ENCODE results near the gene TP53TG5.
A peak's percentile ranks its signal among the peaks of the same experiment; 100 is the strongest.

Gene TP53TG5

DNA sequence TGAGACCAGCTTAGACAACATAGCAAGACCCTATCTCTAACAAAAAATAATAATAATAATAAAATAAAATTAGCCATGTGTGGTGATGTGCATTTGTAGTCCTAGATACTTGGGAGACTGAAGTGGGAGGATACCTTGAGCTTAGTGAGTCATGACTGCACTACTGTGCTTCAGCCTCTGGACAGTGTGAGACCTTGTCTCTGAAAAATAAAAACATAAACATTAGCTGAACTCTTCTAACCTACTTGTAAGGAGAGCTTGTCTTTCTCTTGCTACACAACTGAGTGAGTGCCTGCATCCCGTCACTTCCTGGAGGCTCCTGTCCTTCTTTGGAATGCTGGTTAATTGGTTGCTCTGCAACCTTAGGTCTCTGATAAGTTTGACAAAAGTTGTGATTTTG, 24.8 kb upstream of the TP53TG5 start (continued):
- TF ChIP-seq, protein P1, sequence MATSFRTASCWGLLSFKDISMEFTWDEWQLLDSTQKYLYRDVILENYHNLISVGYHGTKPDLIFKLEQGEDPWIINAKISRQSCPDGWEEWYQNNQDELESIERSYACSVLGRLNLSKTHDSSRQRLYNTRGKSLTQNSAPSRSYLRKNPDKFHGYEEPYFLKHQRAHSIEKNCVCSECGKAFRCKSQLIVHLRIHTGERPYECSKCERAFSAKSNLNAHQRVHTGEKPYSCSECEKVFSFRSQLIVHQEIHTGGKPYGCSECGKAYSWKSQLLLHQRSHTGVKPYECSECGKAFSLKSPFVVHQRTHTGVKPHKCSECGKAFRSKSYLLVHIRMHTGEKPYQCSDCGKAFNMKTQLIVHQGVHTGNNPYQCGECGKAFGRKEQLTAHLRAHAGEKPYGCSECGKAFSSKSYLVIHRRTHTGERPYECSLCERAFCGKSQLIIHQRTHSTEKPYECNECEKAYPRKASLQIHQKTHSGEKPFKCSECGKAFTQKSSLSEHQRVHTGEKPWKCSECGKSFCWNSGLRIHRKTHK (tag by site-specific recombination; IDR thresholded peaks at IDR 0.05): no peak
- TF ChIP-seq SCRT1 (tag by site-specific recombination; IDR thresholded peaks at IDR 0.05; ENCODE audit: borderline replicate concordance) (no peak), ZFP37 (tag by site-specific recombination; IDR thresholded peaks at IDR 0.05) (no peak), ZNF624 (tag by site-specific recombination; IDR thresholded peaks at IDR 0.05) (no peak), ZNF837 (tag by site-specific recombination; IDR thresholded peaks at IDR 0.05) (no peak), ZNF747 (tag by site-specific recombination; IDR thresholded peaks at IDR 0.05) (no peak), KLF9 (tag by site-specific recombination; IDR thresholded peaks at IDR 0.05; ENCODE audit: low read depth) (no peak), ZNF654 (tag by site-specific recombination; IDR thresholded peaks at IDR 0.05; ENCODE audit: low read depth) (no peak)
- TF ChIP-seq, protein P2, sequence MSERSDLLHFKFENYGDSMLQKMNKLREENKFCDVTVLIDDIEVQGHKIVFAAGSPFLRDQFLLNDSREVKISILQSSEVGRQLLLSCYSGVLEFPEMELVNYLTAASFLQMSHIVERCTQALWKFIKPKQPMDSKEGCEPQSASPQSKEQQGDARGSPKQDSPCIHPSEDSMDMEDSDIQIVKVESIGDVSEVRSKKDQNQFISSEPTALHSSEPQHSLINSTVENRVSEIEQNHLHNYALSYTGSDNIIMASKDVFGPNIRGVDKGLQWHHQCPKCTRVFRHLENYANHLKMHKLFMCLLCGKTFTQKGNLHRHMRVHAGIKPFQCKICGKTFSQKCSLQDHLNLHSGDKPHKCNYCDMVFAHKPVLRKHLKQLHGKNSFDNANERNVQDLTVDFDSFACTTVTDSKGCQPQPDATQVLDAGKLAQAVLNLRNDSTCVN (tag by site-specific recombination; optimal IDR thresholded peaks at IDR 0.05): no peak

DNA sequence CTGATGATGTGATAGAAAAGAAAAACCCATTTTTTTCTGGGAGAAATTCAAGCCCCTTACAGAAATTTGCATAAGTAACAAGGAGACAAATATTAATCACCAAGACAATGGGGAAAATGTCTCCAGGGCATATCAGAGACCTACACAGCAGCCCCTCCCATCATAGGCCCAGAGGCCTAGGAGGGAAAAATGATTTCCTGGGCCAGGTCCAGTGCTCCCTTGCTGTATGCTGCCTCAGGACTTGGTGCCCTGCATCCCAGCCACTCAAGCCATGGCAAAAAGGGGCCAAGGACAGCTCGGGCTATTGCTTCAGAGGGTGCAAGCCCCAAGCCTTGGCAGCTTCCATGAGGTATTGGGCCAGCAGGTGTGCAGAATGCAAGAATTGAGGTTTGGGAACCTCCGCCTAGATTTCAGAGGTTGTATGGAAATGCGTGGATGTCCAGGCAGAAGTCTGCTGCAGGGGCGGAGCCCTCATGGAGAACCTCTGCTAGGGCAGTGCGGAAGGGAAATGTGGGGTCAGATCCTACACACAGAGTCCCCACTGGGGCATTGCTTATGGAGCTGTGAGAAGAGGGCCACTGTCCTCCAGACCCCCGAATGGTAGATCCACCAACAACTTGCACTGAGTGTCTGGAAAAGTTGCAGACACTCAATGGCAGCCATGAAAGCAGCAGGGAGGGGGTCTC, 22.4 kb upstream of the TP53TG5 start:
- H3K4me3 ChIP-seq (ENCODE audit: low read depth, low read length): no peak overlapping the region
- no peak overlapping the region for H3K27ac ChIP-seq (ENCODE audit: extremely low read depth, low read depth, low read length)
- H3K9me3 ChIP-seq (ENCODE audit: control insufficient read depth, insufficient read depth, low read depth, low read length): no peaks in the 10 kb centered on the region
- H3K4me1 ChIP-seq (ENCODE audit: control insufficient read depth, insufficient read depth, low read length): no peaks in the 10 kb centered on the region
- no peaks in the 10 kb centered on the region for H3K36me3 ChIP-seq (ENCODE audit: control insufficient read depth in 2 of 2, insufficient read depth in 1 of 2, low read length in 2 of 2)
- POLR2A ChIA-PET: no interaction called here
- CTCF ChIA-PET: no interaction called here
- TF ChIP-seq ZNF302 (tag by site-specific recombination; IDR thresholded peaks at IDR 0.05; ENCODE audit: low read depth) (no peak), SETDB1 (IDR thresholded peaks at IDR 0.05; ENCODE audit: insufficient read length, low read length) (peak; percentile 88), ZNF510 (tag by site-specific recombination; IDR thresholded peaks at IDR 0.05; ENCODE audit: insufficient replicate concordance) (peak; percentile 15), ZNF558 (tag by site-specific recombination; IDR thresholded peaks at IDR 0.05) (0 out of 2 replicates have a peak, but pooled peaks have one; percentile 49), ZNF626 (tag by site-specific recombination; IDR thresholded peaks at IDR 0.05) (peak; percentile 88; the same call in 1 of the 2 replicates), ZNF248 (tag by site-specific recombination; IDR thresholded peaks at IDR 0.05) (no peak), ZNF529 (tag by site-specific recombination; IDR thresholded peaks at IDR 0.05; ENCODE audit: insufficient replicate concordance) (peak; percentile 68), ZNF16 (tag by site-specific recombination; IDR thresholded peaks at IDR 0.05; ENCODE audit: low read depth) (no peak)
- TF ChIP-seq, protein P3, sequence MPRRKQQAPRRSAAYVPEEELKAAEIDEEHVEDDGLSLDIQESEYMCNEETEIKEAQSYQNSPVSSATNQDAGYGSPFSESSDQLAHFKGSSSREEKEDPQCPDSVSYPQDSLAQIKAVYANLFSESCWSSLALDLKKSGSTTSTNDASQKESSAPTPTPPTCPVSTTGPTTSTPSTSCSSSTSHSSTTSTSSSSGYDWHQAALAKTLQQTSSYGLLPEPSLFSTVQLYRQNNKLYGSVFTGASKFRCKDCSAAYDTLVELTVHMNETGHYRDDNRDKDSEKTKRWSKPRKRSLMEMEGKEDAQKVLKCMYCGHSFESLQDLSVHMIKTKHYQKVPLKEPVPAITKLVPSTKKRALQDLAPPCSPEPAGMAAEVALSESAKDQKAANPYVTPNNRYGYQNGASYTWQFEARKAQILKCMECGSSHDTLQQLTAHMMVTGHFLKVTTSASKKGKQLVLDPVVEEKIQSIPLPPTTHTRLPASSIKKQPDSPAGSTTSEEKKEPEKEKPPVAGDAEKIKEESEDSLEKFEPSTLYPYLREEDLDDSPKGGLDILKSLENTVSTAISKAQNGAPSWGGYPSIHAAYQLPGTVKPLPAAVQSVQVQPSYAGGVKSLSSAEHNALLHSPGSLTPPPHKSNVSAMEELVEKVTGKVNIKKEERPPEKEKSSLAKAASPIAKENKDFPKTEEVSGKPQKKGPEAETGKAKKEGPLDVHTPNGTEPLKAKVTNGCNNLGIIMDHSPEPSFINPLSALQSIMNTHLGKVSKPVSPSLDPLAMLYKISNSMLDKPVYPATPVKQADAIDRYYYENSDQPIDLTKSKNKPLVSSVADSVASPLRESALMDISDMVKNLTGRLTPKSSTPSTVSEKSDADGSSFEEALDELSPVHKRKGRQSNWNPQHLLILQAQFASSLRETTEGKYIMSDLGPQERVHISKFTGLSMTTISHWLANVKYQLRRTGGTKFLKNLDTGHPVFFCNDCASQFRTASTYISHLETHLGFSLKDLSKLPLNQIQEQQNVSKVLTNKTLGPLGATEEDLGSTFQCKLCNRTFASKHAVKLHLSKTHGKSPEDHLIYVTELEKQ (tag by site-specific recombination; IDR thresholded peaks at IDR 0.05; ENCODE audit: borderline replicate concordance): no peak
- TF ChIP-seq, protein P1 (tag by site-specific recombination; IDR thresholded peaks at IDR 0.05): no peak
- TF ChIP-seq, protein P4, sequence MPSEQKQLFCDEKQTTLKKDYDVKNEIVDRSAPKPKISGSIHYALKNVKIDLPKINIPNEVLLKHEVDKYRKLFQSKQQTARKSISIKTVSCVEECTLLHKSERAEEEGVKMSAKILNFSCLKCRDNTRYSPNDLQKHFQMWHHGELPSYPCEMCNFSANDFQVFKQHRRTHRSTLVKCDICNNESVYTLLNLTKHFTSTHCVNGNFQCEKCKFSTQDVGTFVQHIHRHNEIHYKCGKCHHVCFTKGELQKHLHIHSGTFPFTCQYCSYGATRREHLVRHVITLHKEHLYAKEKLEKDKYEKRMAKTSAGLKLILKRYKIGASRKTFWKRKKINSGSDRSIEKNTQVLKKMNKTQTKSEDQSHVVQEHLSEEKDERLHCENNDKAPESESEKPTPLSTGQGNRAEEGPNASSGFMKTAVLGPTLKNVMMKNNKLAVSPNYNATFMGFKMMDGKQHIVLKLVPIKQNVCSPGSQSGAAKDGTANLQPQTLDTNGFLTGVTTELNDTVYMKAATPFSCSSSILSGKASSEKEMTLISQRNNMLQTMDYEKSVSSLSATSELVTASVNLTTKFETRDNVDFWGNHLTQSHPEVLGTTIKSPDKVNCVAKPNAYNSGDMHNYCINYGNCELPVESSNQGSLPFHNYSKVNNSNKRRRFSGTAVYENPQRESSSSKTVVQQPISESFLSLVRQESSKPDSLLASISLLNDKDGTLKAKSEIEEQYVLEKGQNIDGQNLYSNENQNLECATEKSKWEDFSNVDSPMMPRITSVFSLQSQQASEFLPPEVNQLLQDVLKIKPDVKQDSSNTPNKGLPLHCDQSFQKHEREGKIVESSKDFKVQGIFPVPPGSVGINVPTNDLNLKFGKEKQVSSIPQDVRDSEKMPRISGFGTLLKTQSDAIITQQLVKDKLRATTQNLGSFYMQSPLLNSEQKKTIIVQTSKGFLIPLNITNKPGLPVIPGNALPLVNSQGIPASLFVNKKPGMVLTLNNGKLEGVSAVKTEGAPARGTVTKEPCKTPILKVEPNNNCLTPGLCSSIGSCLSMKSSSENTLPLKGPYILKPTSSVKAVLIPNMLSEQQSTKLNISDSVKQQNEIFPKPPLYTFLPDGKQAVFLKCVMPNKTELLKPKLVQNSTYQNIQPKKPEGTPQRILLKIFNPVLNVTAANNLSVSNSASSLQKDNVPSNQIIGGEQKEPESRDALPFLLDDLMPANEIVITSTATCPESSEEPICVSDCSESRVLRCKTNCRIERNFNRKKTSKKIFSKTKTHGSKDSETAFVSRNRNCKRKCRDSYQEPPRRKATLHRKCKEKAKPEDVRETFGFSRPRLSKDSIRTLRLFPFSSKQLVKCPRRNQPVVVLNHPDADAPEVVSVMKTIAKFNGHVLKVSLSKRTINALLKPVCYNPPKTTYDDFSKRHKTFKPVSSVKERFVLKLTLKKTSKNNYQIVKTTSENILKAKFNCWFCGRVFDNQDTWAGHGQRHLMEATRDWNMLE (tag by site-specific recombination; conservative IDR thresholded peaks at IDR 0.05; ENCODE audit: low read depth): 0 out of 2 replicates have a peak, but pooled peaks have one; percentile 25
- TF ChIP-seq, protein P5, sequence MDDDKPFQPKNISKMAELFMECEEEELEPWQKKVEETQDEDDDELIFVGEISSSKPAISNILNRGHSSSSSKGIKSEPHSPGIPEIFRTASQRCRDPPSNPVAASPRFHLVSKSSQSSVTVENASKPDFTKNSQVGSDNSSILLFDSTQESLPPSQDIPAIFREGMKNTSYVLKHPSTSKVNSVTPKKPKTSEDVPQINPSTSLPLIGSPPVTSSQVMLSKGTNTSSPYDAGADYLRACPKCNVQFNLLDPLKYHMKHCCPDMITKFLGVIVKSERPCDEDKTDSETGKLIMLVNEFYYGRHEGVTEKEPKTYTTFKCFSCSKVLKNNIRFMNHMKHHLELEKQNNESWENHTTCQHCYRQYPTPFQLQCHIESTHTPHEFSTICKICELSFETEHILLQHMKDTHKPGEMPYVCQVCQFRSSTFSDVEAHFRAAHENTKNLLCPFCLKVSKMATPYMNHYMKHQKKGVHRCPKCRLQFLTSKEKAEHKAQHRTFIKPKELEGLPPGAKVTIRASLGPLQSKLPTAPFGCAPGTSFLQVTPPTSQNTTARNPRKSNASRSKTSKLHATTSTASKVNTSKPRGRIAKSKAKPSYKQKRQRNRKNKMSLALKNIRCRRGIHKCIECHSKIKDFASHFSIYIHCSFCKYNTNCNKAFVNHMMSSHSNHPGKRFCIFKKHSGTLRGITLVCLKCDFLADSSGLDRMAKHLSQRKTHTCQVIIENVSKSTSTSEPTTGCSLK (tag by site-specific recombination; IDR thresholded peaks at IDR 0.05): no peak

All from HEK293 (cell line).